Chondrocyte (in vitro differentiated cells): ENCODE data around the gene SP6. TPM values are rescaled to one million over a fixed set of nuclear protein-coding genes. Genes with fewer than 3 reads are reported as not detected.
A peak's percentile ranks its signal among the peaks of the same experiment; 100 is the strongest.

Source experiments
- DNase-seq: peaks from one replicate; pipeline ENCODE4 v3.0.0; 2021; ENCODE audit warnings: mixed read lengths, low spot score
- H3K27ac Mint-ChIP-seq: one replicate; pipeline ENCODE4 v1.8.0; 2021; ENCODE audit warnings: mild to moderate bottlenecking, moderate library complexity, mixed read lengths; ENCODE audit not compliant: unreplicated experiment
- H3K27me3 Mint-ChIP-seq: 2 replicates; pipeline ENCODE4 v1.8.0; 2021; ENCODE audit warnings: low read depth, mixed read lengths
- H3K36me3 Mint-ChIP-seq: 2 replicates; pipeline ENCODE4 v1.8.0; 2021; ENCODE audit warnings: low read depth, mixed read lengths
- H3K4me1 Mint-ChIP-seq: 2 replicates; pipeline ENCODE4 v1.8.0; 2021; ENCODE audit warnings: low read depth, mild to moderate bottlenecking, mixed read lengths
- H3K4me3 Mint-ChIP-seq: one replicate; pipeline ENCODE4 v1.8.0; 2021; ENCODE audit warnings: mild to moderate bottlenecking, moderate library complexity, mixed read lengths; ENCODE audit not compliant: unreplicated experiment
- H3K9me3 Mint-ChIP-seq: 2 replicates; pipeline ENCODE4 v1.8.0; 2021; ENCODE audit warnings: low read depth, mixed read lengths
- total RNA-seq: library from RNA; stranded (reverse); gene quantifications from 3 replicates; pipeline ENCODE4 v1.2.1, GENCODE V29; 2021
- TF ChIP-seq, protein P1 (sequence below): fragments of 200-600 bp; sonication (generic); IDR thresholded peaks from 2 replicates; pipeline ENCODE4 v1.5.0; 2021; ENCODE audit warnings: antibody characterized with exemption, mild to moderate bottlenecking, moderate library complexity

SP6 gene
- total RNA-seq, 1 donor from 2014 or later, result 0.05 TPM

DNA sequence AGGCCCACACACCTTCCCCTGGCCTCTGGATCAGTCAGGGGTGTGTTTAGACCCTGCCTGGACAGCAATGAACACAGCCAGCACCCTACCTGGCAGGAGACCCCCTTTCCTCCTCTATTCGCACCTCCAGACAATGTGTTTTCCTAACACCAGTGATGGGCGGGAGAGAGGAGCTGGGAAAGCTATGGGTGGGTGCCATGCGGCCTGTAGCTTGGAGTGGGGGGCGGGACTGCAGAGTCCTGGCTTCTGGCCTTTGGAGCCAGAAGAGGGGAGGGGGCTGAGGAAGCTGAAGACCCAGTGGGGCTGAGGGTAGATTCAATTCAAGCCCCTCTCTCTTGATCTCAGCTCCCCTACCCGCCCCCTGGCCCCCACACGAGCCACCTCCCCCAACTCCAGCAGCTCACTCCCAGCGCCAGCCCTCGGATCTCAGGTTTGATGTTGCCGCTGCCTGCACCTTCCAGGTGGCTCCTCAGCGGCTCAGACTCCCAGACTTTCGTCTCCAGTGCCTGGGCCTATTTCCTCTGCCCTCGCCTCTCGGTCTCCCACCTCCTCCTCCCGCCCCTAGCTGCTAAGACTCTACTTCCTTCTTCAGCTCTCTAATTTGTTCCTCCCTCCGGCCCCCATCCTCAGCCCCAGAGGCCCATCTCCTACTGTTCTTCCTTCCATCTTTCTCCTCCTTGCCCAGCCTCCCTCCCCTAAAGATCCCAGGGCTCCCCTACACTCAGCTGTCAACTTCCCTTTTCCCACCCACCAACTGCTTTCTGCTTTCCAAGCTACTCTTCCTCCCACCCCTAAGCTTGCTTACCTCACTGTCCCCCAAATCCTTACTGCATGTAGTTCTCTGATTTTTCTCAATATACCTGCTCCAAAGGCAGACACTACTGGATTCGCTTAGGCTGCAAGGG, 6.8 kb upstream of the SP6 start:
- Mint-ChIP-seq H3K36me3 (no peaks in the 10 kb centered on the region), H3K27ac (no peak overlapping the region), H3K9me3 (no peaks in the 10 kb centered on the region), H3K4me1 (peaks cover 5% of the 10 kb centered on the region), H3K27me3 (peaks cover 35% of the 10 kb centered on the region), H3K4me3 (no peak overlapping the region)
- TF ChIP-seq, protein P1, sequence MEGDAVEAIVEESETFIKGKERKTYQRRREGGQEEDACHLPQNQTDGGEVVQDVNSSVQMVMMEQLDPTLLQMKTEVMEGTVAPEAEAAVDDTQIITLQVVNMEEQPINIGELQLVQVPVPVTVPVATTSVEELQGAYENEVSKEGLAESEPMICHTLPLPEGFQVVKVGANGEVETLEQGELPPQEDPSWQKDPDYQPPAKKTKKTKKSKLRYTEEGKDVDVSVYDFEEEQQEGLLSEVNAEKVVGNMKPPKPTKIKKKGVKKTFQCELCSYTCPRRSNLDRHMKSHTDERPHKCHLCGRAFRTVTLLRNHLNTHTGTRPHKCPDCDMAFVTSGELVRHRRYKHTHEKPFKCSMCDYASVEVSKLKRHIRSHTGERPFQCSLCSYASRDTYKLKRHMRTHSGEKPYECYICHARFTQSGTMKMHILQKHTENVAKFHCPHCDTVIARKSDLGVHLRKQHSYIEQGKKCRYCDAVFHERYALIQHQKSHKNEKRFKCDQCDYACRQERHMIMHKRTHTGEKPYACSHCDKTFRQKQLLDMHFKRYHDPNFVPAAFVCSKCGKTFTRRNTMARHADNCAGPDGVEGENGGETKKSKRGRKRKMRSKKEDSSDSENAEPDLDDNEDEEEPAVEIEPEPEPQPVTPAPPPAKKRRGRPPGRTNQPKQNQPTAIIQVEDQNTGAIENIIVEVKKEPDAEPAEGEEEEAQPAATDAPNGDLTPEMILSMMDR, result no peak
- DNase-seq, result peak; percentile 59

DNA sequence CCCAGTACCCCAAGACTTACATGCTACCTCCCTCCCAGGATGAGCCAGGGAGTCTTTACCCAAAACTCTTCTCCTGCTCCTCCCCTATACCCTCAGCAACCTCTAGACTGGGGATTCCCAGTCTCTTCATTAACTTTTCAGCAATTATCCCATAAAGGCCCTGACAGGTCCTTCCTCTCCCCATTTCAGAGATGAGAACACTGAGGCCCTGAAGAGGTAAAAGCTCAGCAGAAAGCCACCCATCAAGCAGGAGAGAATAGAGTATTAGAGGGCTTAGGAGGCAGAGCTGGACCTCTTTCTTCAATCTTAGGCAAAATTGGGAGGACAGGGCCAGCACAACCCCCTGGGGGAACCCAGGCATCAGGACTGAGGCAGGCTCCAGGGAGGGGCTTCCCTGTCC, 5.9 kb upstream of the SP6 start:
- Mint-ChIP-seq H3K9me3 (no peaks in the 10 kb centered on the region), H3K4me1 (peaks cover 7% of the 10 kb centered on the region), H3K27ac (no peak overlapping the region), H3K4me3 (no peak overlapping the region), H3K36me3 (no peaks in the 10 kb centered on the region), H3K27me3 (peaks cover 45% of the 10 kb centered on the region)
- TF ChIP-seq, protein P1, result no peak
- peak; percentile 18 for DNase-seq

DNA sequence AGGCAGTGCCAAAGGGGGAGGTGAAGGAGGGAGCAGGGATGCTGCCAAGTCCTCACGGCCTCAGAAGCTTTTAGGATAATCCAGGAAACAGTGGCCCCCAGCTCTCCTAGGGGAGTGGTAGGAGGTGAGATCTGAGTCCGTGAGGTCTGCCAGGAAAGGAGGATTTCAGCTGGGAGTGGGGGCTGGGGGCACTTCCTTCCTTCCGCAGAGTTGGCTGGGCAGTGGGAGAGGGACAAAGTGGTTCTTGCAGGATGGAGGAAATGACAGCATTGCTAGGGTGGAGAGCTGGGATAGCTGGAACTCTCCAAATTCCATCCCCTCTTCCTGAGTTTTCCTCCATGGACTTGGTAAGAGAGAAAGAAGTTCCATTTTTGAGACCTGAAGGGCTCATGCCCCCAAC, 4.8 kb upstream of the SP6 start:
- Mint-ChIP-seq H3K4me1 (peaks cover 9% of the 10 kb centered on the region), H3K4me3 (no peak overlapping the region), H3K9me3 (no peaks in the 10 kb centered on the region), H3K27me3 (peaks cover 47% of the 10 kb centered on the region), H3K27ac (no peak overlapping the region), H3K36me3 (no peaks in the 10 kb centered on the region)
- TF ChIP-seq, protein P1, result no peak
- peak; percentile 15 for DNase-seq

DNA sequence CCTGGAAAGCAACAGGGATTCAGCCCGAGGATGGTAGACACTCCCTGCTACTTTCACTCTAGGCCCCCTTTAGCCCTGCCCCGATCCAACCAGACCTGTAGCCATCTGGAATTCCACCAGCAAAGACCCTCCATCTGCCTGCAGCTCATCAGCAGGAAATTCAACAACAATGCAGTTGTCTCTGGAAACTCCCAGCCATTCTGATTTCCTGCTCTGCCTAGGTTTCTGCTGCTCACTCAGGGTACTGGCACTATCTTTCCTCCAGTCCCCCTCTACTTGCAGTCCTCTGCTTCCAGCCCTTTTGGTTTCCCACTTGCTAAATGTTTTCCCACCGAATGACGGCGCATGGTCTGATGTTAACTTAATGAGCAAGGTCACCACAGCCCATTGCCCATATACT, 2.7 kb upstream of the SP6 start:
- Mint-ChIP-seq H3K27ac (no peak overlapping the region), H3K36me3 (no peaks in the 10 kb centered on the region), H3K4me3 (no peak overlapping the region), H3K4me1 (peaks cover 14% of the 10 kb centered on the region), H3K9me3 (no peaks in the 10 kb centered on the region), H3K27me3 (peaks cover 51% of the 10 kb centered on the region)
- DNase-seq, result peak; percentile 20
- TF ChIP-seq, protein P1, result no peak

DNA sequence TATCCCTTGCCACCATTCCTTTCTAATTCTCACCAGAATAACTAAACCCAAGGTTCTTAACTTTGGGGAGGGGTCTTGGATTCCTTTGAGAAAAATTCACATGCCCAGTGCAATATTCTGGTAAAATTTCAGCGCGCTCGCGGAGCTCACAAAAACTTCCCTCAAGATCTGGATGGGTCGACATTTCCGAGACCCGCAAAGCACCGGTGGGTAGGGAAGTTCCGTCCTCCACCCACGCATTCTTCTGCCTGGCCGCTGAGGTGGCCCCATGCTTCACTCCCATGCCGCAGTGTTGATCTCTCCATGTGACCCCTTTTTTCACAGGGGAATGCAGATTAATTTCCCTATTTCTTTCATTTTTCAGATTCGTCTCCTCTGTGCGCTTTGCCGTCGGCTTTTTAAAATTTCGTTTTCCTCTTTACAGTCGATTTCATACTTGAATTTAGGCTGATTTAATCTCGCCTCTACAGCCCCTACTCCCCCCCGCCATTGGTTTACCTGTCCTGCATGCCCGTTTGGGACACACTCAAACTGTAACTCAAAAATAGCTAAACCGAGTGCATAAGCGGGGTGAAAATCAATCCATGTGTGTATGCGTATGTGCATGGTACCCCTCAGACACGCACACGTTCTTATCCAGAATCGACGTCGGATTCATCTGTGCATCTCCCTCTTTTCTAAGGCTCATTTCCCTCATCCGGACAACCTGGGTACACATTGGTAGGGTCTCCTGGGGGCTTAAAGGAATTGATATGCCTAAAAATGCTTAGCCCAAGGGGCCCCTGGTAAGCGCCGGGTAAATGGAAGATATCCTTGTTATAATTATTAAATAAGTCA, 1.4 kb upstream of the SP6 start:
- H3K36me3 Mint-ChIP-seq, result no peaks in the 10 kb centered on the region

More for the DNA sequence above, 1.4 kb upstream of the SP6 start:
- Mint-ChIP-seq H3K9me3 (no peaks in the 10 kb centered on the region), H3K4me1 (peaks cover 15% of the 10 kb centered on the region), H3K4me3 (no peak overlapping the region), H3K27ac (no peak overlapping the region), H3K27me3 (peaks cover 51% of the 10 kb centered on the region)
- DNase-seq, result peak; percentile 46
- TF ChIP-seq, protein P1, result no peak
